K562 (cell line): ENCODE measurements around the gene CNOT10. TPM values are rescaled to one million over a fixed set of nuclear protein-coding genes. Genes with fewer than 3 reads are reported as not detected.

Experiments used
- ARID3A ChIP-seq: IDR thresholded peaks from 2 replicates; pipeline ENCODE4 v1.6.1; 2012; ENCODE audit warnings: low read depth, low read length, improper control_type of control experiment, borderline replicate concordance
- BRD4 ChIP-seq: fragments of 200-600 bp; sonication (generic); IDR thresholded peaks from 2 replicates; pipeline ENCODE4 v1.6.1; 2017; ENCODE audit warnings: inconsistent platforms
- E2F4 ChIP-seq: sonication (generic); formaldehyde crosslinking; IDR thresholded peaks from 2 replicates; pipeline ENCODE4 v1.8.0; 2022; ENCODE audit warnings: mild to moderate bottlenecking, low read depth, missing genetic modification reagents
- HSF4 ChIP-seq: fragments of 250-450 bp; sonication (Bioruptor Pico); IDR thresholded peaks from 2 replicates; pipeline ENCODE4 v2.1.2; 2022; ENCODE audit warnings: mild to moderate bottlenecking, moderate library complexity, borderline replicate concordance
- JUNB ChIP-seq: fragments of 450-650 bp; formaldehyde crosslinking; conservative IDR thresholded peaks from 2 replicates; pipeline ENCODE4 v1.4.0; 2020; ENCODE audit warnings: mild to moderate bottlenecking
- KLF13 ChIP-seq: fragments of 450-650 bp; IDR thresholded peaks from 2 replicates; pipeline ENCODE4 v1.6.1; 2016; ENCODE audit warnings: missing genetic modification characterization, low read depth, mild to moderate bottlenecking, missing compliant biosample characterization, moderate library complexity, borderline replicate concordance
- L3MBTL2 ChIP-seq: fragments of 450-650 bp; IDR thresholded peaks from 2 replicates; pipeline ENCODE4 v1.6.1; 2016; ENCODE audit warnings: mild to moderate bottlenecking, moderate library complexity
- MAFG ChIP-seq: fragments of 450-650 bp; conservative IDR thresholded peaks from 2 replicates; pipeline ENCODE4 v1.6.1; 2016; ENCODE audit warnings: missing genetic modification characterization, missing compliant biosample characterization
- MNT ChIP-seq, 2 experiments: fragments of 450-650 bp; conservative IDR thresholded peaks; 2 replicates each; pipeline ENCODE4 v1.6.1; 2017; ENCODE audit warnings: mild to moderate bottlenecking in 2 of 2, moderate library complexity in 2 of 2
- MYBL2 ChIP-seq, 2 experiments: fragments of 450-650 bp in 1 of 2; sonication (generic) in 1 of 2; formaldehyde crosslinking in 1 of 2; IDR thresholded peaks; 2 replicates each; pipeline versions ENCODE4 v1.6.1 to v1.8.1; 2017 to 2022; ENCODE audit warnings: borderline replicate concordance in 1 of 2, inconsistent platforms in 1 of 2, low read depth in 1 of 2, mild to moderate bottlenecking in 1 of 2, missing genetic modification reagents in 1 of 2, moderate library complexity in 1 of 2
- PHF21A ChIP-seq: fragments of 450-650 bp; IDR thresholded peaks from 2 replicates; pipeline ENCODE4 v1.6.1; 2017; ENCODE audit warnings: low read depth, borderline replicate concordance
- PRMT5 ChIP-seq: sonication (generic); formaldehyde crosslinking; IDR thresholded peaks from 2 replicates; pipeline ENCODE4 v1.5.0; 2020; ENCODE audit warnings: missing genetic modification reagents
- RFX1 ChIP-seq: fragments of 450-650 bp; IDR thresholded peaks from 2 replicates; pipeline ENCODE4 v1.6.1; 2016; ENCODE audit warnings: mild to moderate bottlenecking, moderate library complexity
- SPI1 ChIP-seq: IDR thresholded peaks from 2 replicates; pipeline ENCODE4 v1.6.1; 2011; ENCODE audit warnings: low read depth, low read length, control low read depth, borderline replicate concordance
- ZBTB34 ChIP-seq: fragments of 250-450 bp; sonication (Bioruptor Pico); IDR thresholded peaks from 2 replicates; pipeline ENCODE4 v1.8.0; 2021; ENCODE audit warnings: mild to moderate bottlenecking, moderate library complexity
- ZEB2 ChIP-seq: fragments of 450-650 bp; IDR thresholded peaks from 2 replicates; pipeline ENCODE4 v1.6.1; 2016
- ZNF12 ChIP-seq: sonication (generic); formaldehyde crosslinking; IDR thresholded peaks from 2 replicates; pipeline ENCODE4 v1.4.0; 2020; ENCODE audit warnings: mild to moderate bottlenecking, missing genetic modification reagents
- ZNF197 ChIP-seq: fragments of 200-800 bp; sonication (Bioruptor generic); IDR thresholded peaks from 2 replicates; pipeline ENCODE4 v1.6.1; 2016; ENCODE audit warnings: low read depth, missing genetic modification characterization, missing compliant biosample characterization
- polyA plus RNA-seq, 8 experiments: library from polyadenylated mRNA; depleted of rRNA in 4 of 8; stranded (reverse) in 5 of 8; unstranded in 3 of 8; fragments of >200 nt; fragmentation: Nextera tagmentation in 2 of 8; fragmentation: Illumina TruSeq in 1 of 8; extraction: Ambion mirVana in 2 of 8; extraction: Trizol in 1 of 8; gene quantifications; 2 replicates each; pipeline versions ENCODE4 v1.2.1 to v1.2.3, GENCODE V29; 2011 to 2014; ENCODE audit warnings: inconsistent platforms in 1 of 8, missing spikeins in 1 of 8
- total RNA-seq, 7 experiments: library from RNA; depleted of rRNA in 6 of 7; stranded (reverse); fragments of >200 nt in 6 of 7; fragmentation: Illumina TruSeq in 2 of 7; extraction: Trizol in 2 of 7; gene quantifications; 2 replicates each; pipeline versions ENCODE4 v1.2.1 to v1.2.3, GENCODE V29; 2011 to 2021; ENCODE audit warnings: low replicate concordance in 1 of 7

CNOT10 gene
- total and polyA plus RNA-seq, 9 of the 15 experiments (the other 6 are each of a cell fraction or from before 2014, with no cell fraction given), result 35.7 to 114 (median 81.9) TPM

- no peak for TF ChIP-seq ZBTB34
- peak; percentile 78; the same call in 1 of the 2 replicates for TF ChIP-seq MYBL2 (IDR thresholded peaks at IDR 0.05; ENCODE audit: low read depth)
- no peak for TF ChIP-seq MYBL2 (CRISPR knock-in tag; IDR thresholded peaks at IDR 0.05; ENCODE audit: borderline replicate concordance)
- TF ChIP-seq JUNB (CRISPR knock-in tag), result no peak
- 0 out of 2 replicates have a peak, but pooled peaks have one; percentile 24 for TF ChIP-seq ARID3A
- TF ChIP-seq L3MBTL2, result peak; percentile 95
- TF ChIP-seq MAFG, result no peak
- TF ChIP-seq RFX1, result peak; percentile 87
- no peak for TF ChIP-seq PRMT5 (CRISPR knock-in tag)
- no peak for TF ChIP-seq KLF13
- no peak for TF ChIP-seq ZNF12
- TF ChIP-seq E2F4 (CRISPR knock-in tag), result no peak
- no peak for TF ChIP-seq BRD4
- TF ChIP-seq ZNF197 (CRISPR knock-in tag), result no peak; the same call in 1 of the 2 replicates
- TF ChIP-seq PHF21A, result no peak
- peak; percentile 91 for TF ChIP-seq ZEB2
- TF ChIP-seq MNT (conservative IDR thresholded peaks at IDR 0.05), result peak; percentile 76 to 93
- TF ChIP-seq SPI1, result peak; percentile 83
- TF ChIP-seq HSF4, result no peak
These were observed at the start of gene CNOT10 (continued) for GRCh38 chr3:32684800-32685542.
